ENCODE results near the gene ATP2A2.

ATP2A2 gene

DNA sequence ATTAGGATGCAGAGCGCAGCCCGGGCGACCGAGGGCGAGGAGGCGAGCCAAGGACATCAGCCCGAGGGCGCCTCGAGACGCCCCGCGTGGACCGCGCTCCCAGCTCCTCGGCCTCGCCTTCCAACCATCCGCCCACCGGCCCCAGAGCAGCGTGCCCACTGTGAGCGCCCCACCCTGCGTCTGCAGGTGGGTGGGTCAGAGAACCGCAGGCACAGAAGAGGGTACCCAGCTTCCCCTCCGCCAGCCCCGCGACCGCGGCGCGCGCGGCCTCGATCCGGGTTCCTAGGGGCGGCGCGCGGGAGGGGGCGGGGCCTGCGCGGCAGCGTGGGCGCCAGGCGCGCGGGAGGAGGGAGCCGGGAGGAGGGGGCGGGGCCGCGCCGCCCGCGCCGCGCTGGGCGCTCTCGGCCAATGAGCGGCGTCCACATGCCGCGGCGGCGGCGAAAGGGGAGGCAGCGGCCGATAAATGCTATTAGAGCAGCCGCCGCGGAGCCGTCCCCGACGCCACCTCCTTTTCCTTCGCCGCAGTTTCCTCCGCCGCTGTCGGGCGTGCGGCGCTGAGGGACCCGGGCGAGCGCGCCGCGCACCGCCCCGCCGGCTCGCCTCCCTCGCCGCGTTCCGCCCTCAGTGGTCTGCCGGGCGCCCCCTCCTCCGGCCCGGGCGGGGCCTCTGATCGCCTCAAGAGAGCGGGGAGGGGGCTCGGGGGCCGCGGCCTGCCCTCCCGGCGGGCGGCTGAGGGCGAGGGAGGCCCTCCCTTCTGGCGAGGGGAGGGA is at the start of gene ATP2A2:
ATP2A2 (plus strand) TSS at position 469 of the 770 bp plus-strand sequence. CDS start 543 bp downstream, outside the sequence.
- DNase-seq (ENCODE audit: low read depth, low spot score): no peak
- ChIA-PET POLR2A (interaction anchor here (0.6 to 3.3 kb wide), 8 partner anchors 11 to 282 kb away, joined by 3 to 20 read pairs (median 4); partner anchors contain the start of genes ANKRD13A and IFT81), CTCF (interaction anchor here (1.0 to 2.4 kb wide), 6 partner anchors 10 to 181 kb away, joined by 3 to 11 read pairs (median 8); no protein-coding TSS in a partner anchor)
- H3K4me3 ChIP-seq (ENCODE audit: low read depth, low read length): peak within 1 kb of the TSS; percentile 95
- TF ChIP-seq, protein P1, sequence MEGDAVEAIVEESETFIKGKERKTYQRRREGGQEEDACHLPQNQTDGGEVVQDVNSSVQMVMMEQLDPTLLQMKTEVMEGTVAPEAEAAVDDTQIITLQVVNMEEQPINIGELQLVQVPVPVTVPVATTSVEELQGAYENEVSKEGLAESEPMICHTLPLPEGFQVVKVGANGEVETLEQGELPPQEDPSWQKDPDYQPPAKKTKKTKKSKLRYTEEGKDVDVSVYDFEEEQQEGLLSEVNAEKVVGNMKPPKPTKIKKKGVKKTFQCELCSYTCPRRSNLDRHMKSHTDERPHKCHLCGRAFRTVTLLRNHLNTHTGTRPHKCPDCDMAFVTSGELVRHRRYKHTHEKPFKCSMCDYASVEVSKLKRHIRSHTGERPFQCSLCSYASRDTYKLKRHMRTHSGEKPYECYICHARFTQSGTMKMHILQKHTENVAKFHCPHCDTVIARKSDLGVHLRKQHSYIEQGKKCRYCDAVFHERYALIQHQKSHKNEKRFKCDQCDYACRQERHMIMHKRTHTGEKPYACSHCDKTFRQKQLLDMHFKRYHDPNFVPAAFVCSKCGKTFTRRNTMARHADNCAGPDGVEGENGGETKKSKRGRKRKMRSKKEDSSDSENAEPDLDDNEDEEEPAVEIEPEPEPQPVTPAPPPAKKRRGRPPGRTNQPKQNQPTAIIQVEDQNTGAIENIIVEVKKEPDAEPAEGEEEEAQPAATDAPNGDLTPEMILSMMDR (IDR thresholded peaks at IDR 0.05; ENCODE audit: insufficient read depth, low read length, missing control alignments): no peak

DNA sequence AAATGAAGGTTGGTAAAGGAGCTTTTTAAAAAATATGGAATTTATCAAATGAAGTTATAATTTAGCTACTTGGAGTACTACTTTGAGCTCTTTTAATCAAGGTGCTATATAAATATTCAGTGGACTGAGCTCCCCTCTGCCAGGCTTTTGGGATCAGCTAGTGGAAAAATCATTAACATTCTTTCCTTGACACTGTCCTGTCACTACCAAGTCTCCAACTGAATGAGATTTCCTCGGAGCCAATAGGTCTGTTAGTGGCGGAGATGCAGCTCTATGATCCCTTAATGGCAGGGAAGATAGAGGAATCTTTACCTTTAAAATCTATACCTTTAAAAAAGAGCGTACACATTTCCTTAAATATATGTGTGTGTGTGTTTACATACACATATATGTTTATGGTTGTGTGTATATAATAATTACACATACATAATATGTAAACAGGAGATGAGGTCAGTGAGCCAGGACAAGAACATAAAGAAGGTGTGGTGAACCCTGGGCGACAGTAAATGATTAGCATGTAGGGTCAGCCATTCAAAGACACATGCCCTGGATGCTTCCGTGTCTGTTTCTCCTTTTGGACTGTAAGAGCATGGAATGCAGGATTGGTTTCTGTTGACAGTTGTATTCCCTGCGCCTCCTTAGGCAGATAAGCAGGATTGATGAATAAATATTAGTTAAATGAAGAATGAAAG is 47.7 kb upstream of the ATP2A2 start:
- no peak overlapping the region for H3K4me3 ChIP-seq (ENCODE audit: low read depth, low read length)
- POLR2A ChIA-PET: no interaction called here
- CTCF ChIA-PET: interaction anchor here (1.1 to 2.5 kb wide), 2 partner anchors 9 to 11 kb away, joined by 3 to 16 read pairs; no protein-coding TSS in a partner anchor
- TF ChIP-seq, protein P1 (IDR thresholded peaks at IDR 0.05; ENCODE audit: insufficient read depth, low read length, missing control alignments): no peak
- DNase-seq (ENCODE audit: low read depth, low spot score): no peak

DNA sequence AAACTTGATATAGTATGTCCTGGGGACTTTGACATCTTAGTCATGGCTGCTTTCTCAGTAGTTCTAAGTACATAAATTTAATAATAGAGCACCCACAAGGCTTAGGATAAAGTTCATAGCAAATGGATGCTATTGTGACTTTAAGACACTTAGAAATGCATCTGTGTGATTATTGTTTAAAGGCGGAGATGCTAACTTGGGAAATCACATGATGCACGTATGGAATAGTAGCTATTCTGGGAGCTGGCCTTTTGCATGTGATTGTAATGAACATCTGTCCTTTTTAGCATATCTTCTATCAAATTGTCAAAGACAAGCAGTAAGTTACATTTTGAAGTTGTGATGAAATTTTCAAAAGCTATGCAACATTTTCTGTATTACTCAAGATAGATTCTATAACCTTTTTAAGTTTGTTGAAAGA is 46.7 kb upstream of the ATP2A2 start:
- ChIA-PET CTCF (interaction anchor here (2.5 kb wide), 1 partner anchor 10 kb away, joined by 16 read pairs; no protein-coding TSS in a partner anchor), POLR2A (no interaction called here)
- no peak for DNase-seq (ENCODE audit: low read depth, low spot score)
- TF ChIP-seq, protein P1 (IDR thresholded peaks at IDR 0.05; ENCODE audit: insufficient read depth, low read length, missing control alignments): no peak
- H3K4me3 ChIP-seq (ENCODE audit: low read depth, low read length): no peak overlapping the region

DNA sequence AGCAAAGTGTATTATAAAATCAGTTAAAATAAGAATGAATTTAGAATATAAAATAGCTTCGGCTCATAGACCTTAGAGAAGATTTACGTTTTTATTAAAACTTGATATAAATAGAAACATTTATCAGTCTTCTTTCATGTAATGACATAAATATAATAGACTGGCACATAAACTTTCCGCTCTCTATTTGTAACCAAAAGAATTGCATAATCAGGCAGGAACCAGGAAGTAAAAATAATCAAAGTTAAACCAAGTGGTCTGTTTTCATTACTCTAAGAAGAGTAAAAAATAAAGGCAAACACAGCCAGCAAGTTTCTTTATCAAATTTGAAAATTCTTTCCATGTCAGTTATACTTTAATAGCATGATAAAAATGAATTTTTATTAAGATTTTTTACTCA is 46.3 kb upstream of the ATP2A2 start:
- TF ChIP-seq, protein P1 (IDR thresholded peaks at IDR 0.05; ENCODE audit: insufficient read depth, low read length, missing control alignments): no peak
- H3K4me3 ChIP-seq (ENCODE audit: low read depth, low read length): no peak overlapping the region
- CTCF ChIA-PET: interaction anchor here (2.5 kb wide), 1 partner anchor 11 kb away, joined by 16 read pairs; no protein-coding TSS in a partner anchor
- POLR2A ChIA-PET: no interaction called here
- DNase-seq (ENCODE audit: low read depth, low spot score): no peak

DNA sequence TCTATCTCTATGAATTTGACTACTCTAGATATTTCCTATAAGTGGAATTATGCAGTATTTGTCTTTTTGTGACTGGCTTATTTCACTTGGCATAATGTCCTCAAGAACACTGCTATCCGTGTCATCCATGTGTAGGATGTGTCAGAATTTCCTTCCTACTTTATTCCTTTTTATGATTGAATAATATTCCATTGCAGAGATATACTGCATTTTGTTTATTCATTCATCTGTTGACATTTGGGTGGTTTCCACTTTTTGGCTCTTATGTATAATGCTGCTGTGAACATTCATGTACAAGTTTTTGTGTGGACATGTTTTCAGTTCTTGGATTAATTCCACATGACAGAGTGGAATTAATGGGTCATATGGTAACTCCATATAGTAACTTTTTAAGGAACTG is 45.7 kb upstream of the ATP2A2 start:
- TF ChIP-seq, protein P1 (IDR thresholded peaks at IDR 0.05; ENCODE audit: insufficient read depth, low read length, missing control alignments): no peak
- ChIA-PET CTCF (no interaction called here), POLR2A (no interaction called here)
- no peak overlapping the region for H3K4me3 ChIP-seq (ENCODE audit: low read depth, low read length)
- DNase-seq (ENCODE audit: low read depth, low spot score): no peak

DNA sequence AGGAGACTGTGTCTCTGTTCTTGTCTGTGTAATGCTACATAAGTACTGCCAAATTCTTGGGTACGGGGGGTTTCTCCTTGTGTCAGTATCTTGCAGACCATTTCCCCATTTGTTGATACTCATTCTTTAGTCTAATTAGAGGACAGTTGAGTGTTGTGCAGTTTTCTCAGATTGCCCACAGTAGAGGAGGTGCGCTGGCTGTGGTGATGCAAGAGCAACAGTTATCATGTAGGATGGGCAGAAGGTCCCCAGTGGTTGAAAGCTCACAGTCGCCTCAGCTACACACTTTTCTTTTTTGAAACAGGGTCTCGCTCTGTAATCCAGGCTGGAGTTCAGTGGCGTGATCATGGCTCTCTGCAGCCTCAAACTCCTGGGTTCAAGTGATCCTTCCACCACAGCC is 37.8 kb upstream of the ATP2A2 start:
- DNase-seq (ENCODE audit: low read depth, low spot score): no peak
- TF ChIP-seq, protein P1 (IDR thresholded peaks at IDR 0.05; ENCODE audit: insufficient read depth, low read length, missing control alignments): no peak
- no peak overlapping the region for H3K4me3 ChIP-seq (ENCODE audit: low read depth, low read length)
- POLR2A ChIA-PET: no interaction called here
- CTCF ChIA-PET: no interaction called here

Data from AG04449 (cell line).